HepG2 (cell line): Measurements from ENCODE around the gene RNGTT. TPM values are rescaled to one million over a fixed set of nuclear protein-coding genes. Genes with fewer than 3 reads are reported as not detected.
A peak's percentile ranks its signal among the peaks of the same experiment; 100 is the strongest.

Source experiments
- ATAC-seq: fragments of 200-7000 bp; cut with Tn5 transposase; 3 replicates; pipeline ENCODE4 v1.9.1; 2020; ENCODE audit warnings: mild to moderate bottlenecking, moderate library complexity
- BruUV-seq: library from RNA; stranded (reverse); fragments of 400-500 nt; replicated peaks from 2 replicates; lab custom pipeline; 2021; lab: Mats Ljungman, UMichigan
- CTCF ChIA-PET: fragments of 300-600 bp; formaldehyde crosslinking; extraction: SDS; loops from one replicate; lab custom pipeline; 2021; ENCODE audit warnings: low total read pairs, inconsistent platforms, low intra/inter-chr PET ratio; lab: Yijun Ruan, JAX
- POLR2A ChIA-PET: fragments of 350-600 bp; sonication (Branson Sonifier 250); formaldehyde crosslinking; loops from one replicate; lab custom pipeline; 2020; ENCODE audit warnings: antibody characterized with exemption, inconsistent platforms; lab: Yijun Ruan, JAX
- DNase-seq: peaks from one replicate; pipeline ENCODE4 v3.0.0-alpha.2; 2015; ENCODE audit warnings: low spot score
- FAIRE-seq: peaks from 3 replicates; lab custom pipeline; 2011; peaks lifted over from hg19 to GRCh38; lab: Jason Lieb, UNC
- H2AFZ ChIP-seq: one replicate; pipeline ENCODE4 v1.6.1; 2011; ENCODE audit warnings: low read length, inconsistent platforms
- H3K27ac ChIP-seq: fragments of 300-600 bp; 3 replicates; pipeline ENCODE4 v1.8.0; 2011; ENCODE audit warnings: mixed run types, mild to moderate bottlenecking, mixed read lengths, low read length, inconsistent platforms; ENCODE audit not compliant: insufficient read depth; ENCODE audit errors: extremely low read length
- H3K27me3 ChIP-seq, 2 experiments: fragments of 200-600 bp in 1 of 2; 2 replicates in 1 of 2; 3 replicates in 1 of 2; pipeline versions ENCODE4 v1.6.0 to v1.8.0; 2011; ENCODE audit warnings: low read length in 2 of 2, mild to moderate bottlenecking in 2 of 2, moderate library complexity in 2 of 2, inconsistent platforms in 1 of 2; ENCODE audit not compliant: insufficient read depth in 2 of 2, control insufficient read depth in 1 of 2
- H3K36me3 ChIP-seq, 2 experiments: fragments of 200-600 bp in 1 of 2; replicated peaks in 1 of 2; 2 replicates in 1 of 2; 3 replicates in 1 of 2; pipeline versions ENCODE4 v1.5.1 to v1.8.0; 2011; ENCODE audit warnings: low read length in 2 of 2, inconsistent platforms in 1 of 2; ENCODE audit not compliant: insufficient read depth in 2 of 2, control insufficient read depth in 1 of 2
- H3K4me1 ChIP-seq: 2 replicates; pipeline ENCODE4 v1.5.1; 2012; ENCODE audit warnings: low read length, inconsistent platforms; ENCODE audit not compliant: insufficient read depth
- H3K4me2 ChIP-seq: 2 replicates; pipeline ENCODE4 v1.6.0; 2011; ENCODE audit warnings: low read depth, low read length, inconsistent platforms
- H3K4me3 ChIP-seq, 3 experiments: fragments of 200-600 bp in 1 of 3; sonication (generic), shearing (Covaris generic) in 1 of 3; replicated peaks in 1 of 3; 2 replicates each; pipeline ENCODE4 v1.5.1; 2011 to 2016; ENCODE audit warnings: low read length in 3 of 3, inconsistent platforms in 2 of 3, low read depth in 2 of 3, mild to moderate bottlenecking in 2 of 3, control low read depth in 1 of 3, mixed read lengths in 1 of 3; ENCODE audit not compliant: insufficient read depth in 1 of 3
- H3K79me2 ChIP-seq: one replicate; pipeline ENCODE4 v1.6.1; 2011; ENCODE audit warnings: low read length, inconsistent platforms; ENCODE audit not compliant: insufficient read depth
- H3K9ac ChIP-seq: 2 replicates; pipeline ENCODE4 v1.6.0; 2011; ENCODE audit warnings: mild to moderate bottlenecking, low read depth, low read length, inconsistent platforms; ENCODE audit not compliant: insufficient read depth
- H3K9me3 ChIP-seq: 2 replicates; pipeline ENCODE4 v1.5.1; 2012; ENCODE audit warnings: mild to moderate bottlenecking, low read length
- H4K20me1 ChIP-seq: 2 replicates; pipeline ENCODE4 v1.6.0; 2011; ENCODE audit warnings: inconsistent platforms, mild to moderate bottlenecking, low read length, moderate library complexity; ENCODE audit not compliant: insufficient read depth
- ELF3 ChIP-seq: IDR thresholded peaks from 2 replicates; pipeline ENCODE4 v1.6.1; 2016; ENCODE audit warnings: missing genetic modification reagents, missing compliant biosample characterization
- GATA4 ChIP-seq: sonication (generic); IDR thresholded peaks from 2 replicates; pipeline ENCODE4 v1.6.1; 2016; ENCODE audit warnings: antibody characterized with exemption, low read depth, borderline replicate concordance
- MAFF ChIP-seq: IDR thresholded peaks from 2 replicates; pipeline ENCODE4 v1.6.1; 2011; ENCODE audit warnings: low read depth, low read length, improper control_type of control experiment
- MAFK ChIP-seq, 2 experiments: IDR thresholded peaks in 1 of 2; conservative IDR thresholded peaks in 1 of 2; 2 replicates each; pipeline ENCODE4 v1.6.1; 2011; ENCODE audit warnings: improper control_type of control experiment in 2 of 2, low read length in 2 of 2
- NPAS2 ChIP-seq: sonication (generic); formaldehyde crosslinking; IDR thresholded peaks from 2 replicates; pipeline ENCODE4 v1.8.0; 2022; ENCODE audit warnings: mild to moderate bottlenecking, missing genetic modification reagents, borderline replicate concordance
- TFDP2 ChIP-seq: sonication (generic); formaldehyde crosslinking; IDR thresholded peaks from 2 replicates; pipeline ENCODE4 v1.4.0; 2020; ENCODE audit warnings: missing genetic modification reagents
- USF2 ChIP-seq, 2 experiments: sonication (generic) in 1 of 2; formaldehyde crosslinking in 1 of 2; IDR thresholded peaks; 2 replicates each; pipeline versions ENCODE4 v1.5.1 to v1.6.1; 2011 to 2020; ENCODE audit warnings: borderline replicate concordance in 1 of 2, low read depth in 1 of 2, low read length in 1 of 2, mild to moderate bottlenecking in 1 of 2, missing genetic modification reagents in 1 of 2, moderate library complexity in 1 of 2
- ZBTB46 ChIP-seq: sonication (generic); formaldehyde crosslinking; IDR thresholded peaks from 2 replicates; pipeline ENCODE4 v1.4.0; 2020; ENCODE audit warnings: mild to moderate bottlenecking, missing genetic modification reagents, borderline replicate concordance
- ZSCAN9 ChIP-seq: IDR thresholded peaks from 2 replicates; pipeline ENCODE4 v1.6.1; 2016; ENCODE audit warnings: borderline replicate concordance
- WGBS: methylation state at CpG from one replicate; pipeline ENCODE4 v1.1.6; 2017; ENCODE audit warnings: low lambda C conversion rate; 5-methylcytosine and 5-hydroxymethylcytosine counted together
- in situ Hi-C: cut with HindIII; loops from 2 replicates; pipeline ENCODE4 v1.10.0; 2017; ENCODE audit warnings: low pct_unique_long_range_greater_than_20kb; ENCODE audit not compliant: extremely low pct_ligation_motif_present
- intact Hi-C: fragments of 100-400 bp; cut with micrococcal nuclease; formaldehyde crosslinking; loops from one replicate; pipeline ENCODE4 v1.10.0; 2022; ENCODE audit not compliant: unreplicated experiment
- polyA plus RNA-seq, 8 experiments: library from polyadenylated mRNA; depleted of rRNA in 3 of 8; stranded (reverse) in 7 of 8; unstranded in 1 of 8; fragments of >200 nt; fragmentation: Illumina TruSeq in 4 of 8; extraction: Trizol in 4 of 8; gene quantifications; 2 replicates each; pipeline versions ENCODE4 v1.2.1 to v1.2.3, GENCODE V29; 2011 to 2016; ENCODE audit warnings: low read depth in 4 of 8, missing spikeins in 1 of 8, mixed read lengths in 1 of 8; ENCODE audit not compliant: insufficient read depth in 1 of 8
- total RNA-seq, 5 experiments: library from RNA; depleted of rRNA; stranded (reverse); fragments of >200 nt; fragmentation: Illumina TruSeq; extraction: Trizol; gene quantifications; 2 replicates each; pipeline ENCODE4 v1.2.3, GENCODE V29; 2016; ENCODE audit warnings: low read depth in 1 of 5

The RNGTT gene
- total and polyA plus RNA-seq, 2 of the 13 experiments (the other 11 are each of a cell fraction or from before 2014, with no cell fraction given) = 6.0 to 22.6 TPM

DNA sequence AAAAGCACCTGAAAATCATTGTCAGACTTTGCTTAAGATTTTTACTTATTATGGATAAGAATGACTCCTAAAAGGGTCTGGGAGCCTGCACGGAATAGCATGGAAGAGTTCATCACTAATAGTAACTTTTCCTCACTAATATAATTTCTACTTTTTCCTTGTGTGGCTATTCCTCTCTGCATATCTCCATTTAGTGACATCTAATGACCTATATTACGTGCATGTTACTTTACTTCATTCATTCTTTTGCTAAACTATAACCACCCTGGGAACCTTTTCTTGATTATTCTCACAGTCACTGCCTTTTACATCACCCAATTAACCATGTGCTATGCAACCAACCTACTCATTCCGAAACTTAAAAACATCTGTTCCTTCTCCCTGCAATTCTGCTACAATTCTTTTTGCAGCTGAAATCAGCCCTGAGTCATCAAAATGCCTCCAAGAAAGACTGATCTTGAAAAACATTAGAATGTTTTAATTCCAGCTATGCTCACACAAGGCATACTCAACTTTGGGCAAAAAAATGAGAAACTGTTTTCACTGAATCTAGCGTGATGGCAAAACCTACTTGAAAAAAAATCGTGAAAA is 313.3 kb downstream of the RNGTT start:
- TF ChIP-seq ELF3 (CRISPR knock-in tag) (no peak), MAFK (conservative IDR thresholded peaks at IDR 0.05 in 1 of 2, IDR thresholded peaks at IDR 0.05 in 1 of 2; ENCODE audit: low read length in 2 of 2) (peak in 1 of 2 experiments; percentile 17; a peak in 1 of 4 replicates), MAFF (peak; percentile 7; the same call in 1 of the 2 replicates), GATA4 (no peak), NPAS2 (CRISPR knock-in tag) (no peak)
- TF ChIP-seq, all 625 proteins: peak for 2
- CTCF ChIA-PET = no interaction called here
- FAIRE-seq (no peak), DNase-seq (no peak), ATAC-seq (no peak)
- Histone ChIP-seq H3K27me3 (no peaks in the 10 kb centered on the region), H3K9ac (no peak overlapping the region), H2AFZ (no peak overlapping the region), H3K4me1 (no peaks in the 10 kb centered on the region), H3K79me2 (no peaks in the 10 kb centered on the region), H3K27ac (no peak overlapping the region), H3K36me3 (no peaks in the 10 kb centered on the region), H3K4me3 (no peak overlapping the region), H4K20me1 (no peaks in the 10 kb centered on the region), H3K4me2 (no peak overlapping the region), H3K9me3 (no peaks in the 10 kb centered on the region)
- in situ Hi-C loops = no loop called here
- intact Hi-C loops = no loop called here
- POLR2A ChIA-PET = no interaction called here
- 95% methylated on average over 5 of the region's 5 CpGs for WGBS
- BruUV-seq = no TSS peak

DNA sequence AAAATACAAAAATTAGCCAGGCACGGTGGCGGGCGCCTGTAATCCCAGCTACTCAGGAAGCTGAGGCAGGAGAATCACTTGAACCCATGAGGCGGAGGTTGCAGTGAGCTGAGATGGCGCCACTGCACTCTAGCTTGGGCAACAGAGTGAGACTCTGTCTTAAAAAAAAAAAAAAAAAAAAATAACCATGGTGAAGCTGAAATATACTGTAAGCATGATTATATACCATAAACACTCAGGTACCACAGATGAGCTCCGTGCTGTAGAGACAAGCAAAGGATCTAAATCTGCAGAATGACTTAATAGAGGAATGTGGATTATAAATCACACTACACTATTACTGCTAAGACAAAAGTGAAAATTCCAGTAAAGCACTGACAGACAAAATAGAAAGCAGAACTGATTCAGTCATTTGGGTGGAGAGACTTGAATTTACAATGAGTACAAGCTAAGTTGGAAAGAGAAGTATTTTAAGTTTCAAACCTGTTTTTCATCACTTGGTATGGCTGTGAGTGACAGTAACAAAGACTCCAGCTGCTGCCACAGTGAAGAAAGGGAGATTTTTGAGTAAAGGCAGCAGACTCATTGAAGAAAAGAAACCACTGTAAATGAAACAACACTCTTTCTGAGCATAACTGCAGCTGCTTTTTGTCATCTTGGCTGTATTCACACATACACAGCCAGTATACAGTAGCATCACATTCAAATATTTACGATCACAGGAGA is 322.1 kb downstream of the RNGTT start:
- FAIRE-seq (no peak), ATAC-seq (no peak), DNase-seq (no peak)
- Histone ChIP-seq H3K9me3 (no peaks in the 10 kb centered on the region), H3K4me3 (no peak overlapping the region), H3K79me2 (no peaks in the 10 kb centered on the region), H4K20me1 (no peaks in the 10 kb centered on the region), H2AFZ (no peak overlapping the region), H3K27me3 (no peaks in the 10 kb centered on the region), H3K36me3 (no peaks in the 10 kb centered on the region), H3K4me1 (no peaks in the 10 kb centered on the region), H3K9ac (no peak overlapping the region), H3K4me2 (no peak overlapping the region), H3K27ac (no peak overlapping the region)
- in situ Hi-C loops (no loop called here), intact Hi-C loops (no loop called here)
- whole genome bisulfite sequencing = over 99% methylated on average over 7 of the region's 7 CpGs
- no TSS peak for BruUV-seq
- POLR2A ChIA-PET = no interaction called here
- CTCF ChIA-PET = no interaction called here
- TF ChIP-seq ZSCAN9 = no peak
- no peak for TF ChIP-seq ZBTB46 (CRISPR knock-in tag)
- TF ChIP-seq USF2 (IDR thresholded peaks at IDR 0.05; ENCODE audit: low read depth, low read length) = no peak
- TF ChIP-seq USF2 (CRISPR knock-in tag; IDR thresholded peaks at IDR 0.05; ENCODE audit: borderline replicate concordance) = no peak
- no peak for TF ChIP-seq TFDP2
